Hepatocyte (in vitro differentiated cells): ENCODE data around the gene MFRP. TPM values are rescaled to one million over a fixed set of nuclear protein-coding genes. Genes with fewer than 3 reads are reported as not detected.

ENCODE experiments used
- DNase-seq: peaks from one replicate; pipeline ENCODE4 v3.0.0-alpha.2; 2016; ENCODE audit warnings: low spot score
- H2AFZ ChIP-seq: fragments of 200-600 bp; sonication (generic); 2 replicates; pipeline ENCODE4 v1.6.0; 2016; ENCODE audit warnings: antibody characterized with exemption, mild to moderate bottlenecking
- H3K27ac ChIP-seq: fragments of 200-600 bp; sonication (generic); 2 replicates; pipeline ENCODE4 v1.5.1; 2016; ENCODE audit warnings: mild to moderate bottlenecking
- H3K27me3 ChIP-seq: fragments of 200-600 bp; sonication (generic); 2 replicates; pipeline ENCODE4 v1.6.1; 2016
- H3K36me3 ChIP-seq: fragments of 200-600 bp; sonication (generic); replicated peaks from 2 replicates; pipeline ENCODE4 v1.5.1; 2016; ENCODE audit warnings: low read depth; ENCODE audit not compliant: insufficient read depth
- H3K4me1 ChIP-seq: fragments of 200-600 bp; sonication (generic); 2 replicates; pipeline ENCODE4 v1.5.1; 2016; ENCODE audit warnings: mild to moderate bottlenecking, moderate library complexity; ENCODE audit not compliant: insufficient read depth
- H3K4me2 ChIP-seq: fragments of 200-600 bp; sonication (generic); 2 replicates; pipeline ENCODE4 v1.6.0; 2016
- H3K4me3 ChIP-seq: fragments of 200-600 bp; sonication (generic); 2 replicates; pipeline ENCODE4 v1.5.1; 2016; ENCODE audit warnings: mild to moderate bottlenecking
- H3K79me2 ChIP-seq: fragments of 200-600 bp; sonication (generic); 2 replicates; pipeline ENCODE4 v1.6.0; 2017; ENCODE audit warnings: mild to moderate bottlenecking
- H3K9me2 ChIP-seq: fragments of 200-600 bp; sonication (generic); replicated peaks from 2 replicates; pipeline ENCODE4 v1.6.0; 2017; ENCODE audit warnings: mild to moderate bottlenecking; ENCODE audit not compliant: insufficient read depth
- H3K9me3 ChIP-seq: fragments of 200-600 bp; sonication (generic); 2 replicates; pipeline ENCODE4 v1.5.1; 2016; ENCODE audit warnings: low read depth, mild to moderate bottlenecking
- H4K20me1 ChIP-seq: fragments of 200-600 bp; sonication (generic); 2 replicates; pipeline ENCODE4 v1.6.0; 2016; ENCODE audit warnings: mild to moderate bottlenecking; ENCODE audit not compliant: insufficient read depth, poor library complexity, severe bottlenecking
- CTCF ChIP-seq: fragments of 200-600 bp; sonication (generic); IDR thresholded peaks from 2 replicates; pipeline ENCODE4 v1.5.1; 2016; ENCODE audit warnings: antibody characterized with exemption, mild to moderate bottlenecking; ENCODE audit not compliant: poor library complexity
- EZH2 ChIP-seq: fragments of 200-600 bp; sonication (generic); IDR thresholded peaks from 2 replicates; pipeline ENCODE4 v1.6.1; 2016; ENCODE audit warnings: antibody characterized with exemption, mild to moderate bottlenecking, borderline replicate concordance
- EZH2phosphoT487 ChIP-seq: fragments of 200-600 bp; sonication (generic); IDR thresholded peaks from one replicate; pipeline ENCODE4 v1.6.1; 2018; ENCODE audit warnings: antibody characterized with exemption, mild to moderate bottlenecking, low read depth, moderate library complexity; ENCODE audit not compliant: unreplicated experiment, severe bottlenecking
- WGBS: methylation state at CpG from one replicate; pipeline ENCODE4 v1.1.6; 2016; ENCODE audit warnings: low lambda C conversion rate; ENCODE audit errors: missing lambda C conversion rate; 5-methylcytosine and 5-hydroxymethylcytosine counted together
- polyA plus RNA-seq: library from polyadenylated mRNA; unstranded; fragments of >200 nt; fragmentation: Nextera tagmentation; extraction: Ambion mirVana; gene quantifications from 2 replicates; pipeline ENCODE4 v1.2.1, GENCODE V29; 2016
- total RNA-seq: library from RNA; depleted of rRNA; stranded (reverse); fragments of >200 nt; gene quantifications from 2 replicates; pipeline ENCODE4 v1.2.3, GENCODE V29; 2014

Gene MFRP
- total and polyA plus RNA-seq, 2 experiments from 2014 or later: not detected

- Histone ChIP-seq H3K36me3 (no peaks in the 10 kb centered on the region), H3K4me3 (no peak overlapping the region), H4K20me1 (no peaks in the 10 kb centered on the region), H3K79me2 (peaks cover 20% of the 10 kb centered on the region), H3K4me1 (peaks cover 27% of the 10 kb centered on the region), H3K27me3 (peaks cover 10% of the 10 kb centered on the region), H3K9me3 (no peaks in the 10 kb centered on the region), H3K9me2 (no peaks in the 10 kb centered on the region), H3K27ac (no peak overlapping the region), H3K4me2 (peak overlapping the region; percentile 89), H2AFZ (no peak overlapping the region)
- WGBS: 94% methylated on average over 30 of the region's 30 CpGs
- no peak for DNase-seq
- no peak for TF ChIP-seq EZH2phosphoT487
- TF ChIP-seq CTCF: no peak
- TF ChIP-seq EZH2: no peak
These were observed 10.6 kb downstream of the MFRP start for GRCh38 chr11:119335655-119336543.

- Histone ChIP-seq H3K4me1 (peaks cover 22% of the 10 kb centered on the region), H3K9me3 (no peaks in the 10 kb centered on the region), H3K9me2 (no peaks in the 10 kb centered on the region), H2AFZ (peak overlapping the region; percentile 43), H3K36me3 (no peaks in the 10 kb centered on the region), H3K79me2 (peaks cover 20% of the 10 kb centered on the region), H3K27ac (peak overlapping the region; percentile 75), H4K20me1 (no peaks in the 10 kb centered on the region), H3K4me3 (peak overlapping the region; percentile 64), H3K4me2 (peak overlapping the region; percentile 89), H3K27me3 (peaks cover 7% of the 10 kb centered on the region)
- TF ChIP-seq EZH2: no peak
- no peak for TF ChIP-seq CTCF
- TF ChIP-seq EZH2phosphoT487: no peak
- no peak for DNase-seq
- WGBS: 82% methylated on average over 15 of the region's 15 CpGs
These were observed 11.3 kb downstream of the MFRP start for GRCh38 chr11:119335091-119335654.

GRCh38 chr11:119334174-119334930, 12.2 kb downstream of the MFRP start, which contains the start of gene RNF26:
TSS of gene RNF26 (plus strand) at chr11:119334527. CDS start at chr11:119335123, 596 bp downstream.
- WGBS: 2% methylated on average over 33 of the region's 54 CpGs
- peaks cover 8% of the 10 kb centered on the region for H3K27me3 ChIP-seq
- DNase-seq: peak; percentile 97
- peaks cover 20% of the 10 kb centered on the region for H3K79me2 ChIP-seq
- TF ChIP-seq EZH2phosphoT487 (no peak), EZH2 (no peak), CTCF (no peak)
- no peaks in the 10 kb centered on the region for H4K20me1 ChIP-seq
- peak within 1 kb of the TSS; percentile 75 for H3K27ac ChIP-seq
- H3K36me3 ChIP-seq: no peaks in the 10 kb centered on the region
- peaks cover 15% of the 10 kb centered on the region for H3K4me1 ChIP-seq
- H3K9me3 ChIP-seq: no peaks in the 10 kb centered on the region
- peak within 1 kb of the TSS; percentile 61 for H2AFZ ChIP-seq
- H3K9me2 ChIP-seq: no peaks in the 10 kb centered on the region
- peak within 1 kb of the TSS; percentile 89 for H3K4me2 ChIP-seq
- H3K4me3 ChIP-seq: peak within 1 kb of the TSS; percentile 64
